Measurements from ENCODE around the gene FTSJ3.

The FTSJ3 gene

GRCh38 chr17:63842540-63843386 lies 15.3 kb upstream of the FTSJ3 start, which contains the start of gene SMARCD2:
Gene SMARCD2 (minus strand): TSS chr17:63842685. CDS start chr17:63842674, 11 bp downstream.
- DNase-seq (ENCODE audit: low spot score): peak; percentile 98

DNA sequence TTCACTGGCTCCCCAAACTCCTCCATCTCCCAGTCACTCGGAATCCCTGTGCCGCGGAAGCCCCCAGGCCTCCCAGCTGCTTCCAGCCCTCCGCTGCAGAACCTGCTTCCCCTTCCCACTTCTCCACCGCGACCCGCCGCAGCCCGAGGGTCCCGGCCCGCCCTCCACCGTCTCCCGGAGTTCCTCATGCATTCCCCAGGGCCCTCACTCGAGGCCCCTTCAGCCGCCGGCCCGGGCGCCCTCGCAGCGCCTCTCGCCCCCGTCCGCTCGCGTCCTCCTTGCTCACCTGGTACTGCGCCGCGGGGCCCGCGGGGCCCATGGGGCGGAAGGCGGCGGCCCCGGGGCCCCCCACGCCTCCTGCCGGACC lies 14.7 kb upstream of the FTSJ3 start:
- no peak for DNase-seq (ENCODE audit: low spot score)

GRCh38 chr17:63841350-63842172 lies 14.1 kb upstream of the FTSJ3 start:
- peak; percentile 42 for DNase-seq (ENCODE audit: low spot score)

DNA sequence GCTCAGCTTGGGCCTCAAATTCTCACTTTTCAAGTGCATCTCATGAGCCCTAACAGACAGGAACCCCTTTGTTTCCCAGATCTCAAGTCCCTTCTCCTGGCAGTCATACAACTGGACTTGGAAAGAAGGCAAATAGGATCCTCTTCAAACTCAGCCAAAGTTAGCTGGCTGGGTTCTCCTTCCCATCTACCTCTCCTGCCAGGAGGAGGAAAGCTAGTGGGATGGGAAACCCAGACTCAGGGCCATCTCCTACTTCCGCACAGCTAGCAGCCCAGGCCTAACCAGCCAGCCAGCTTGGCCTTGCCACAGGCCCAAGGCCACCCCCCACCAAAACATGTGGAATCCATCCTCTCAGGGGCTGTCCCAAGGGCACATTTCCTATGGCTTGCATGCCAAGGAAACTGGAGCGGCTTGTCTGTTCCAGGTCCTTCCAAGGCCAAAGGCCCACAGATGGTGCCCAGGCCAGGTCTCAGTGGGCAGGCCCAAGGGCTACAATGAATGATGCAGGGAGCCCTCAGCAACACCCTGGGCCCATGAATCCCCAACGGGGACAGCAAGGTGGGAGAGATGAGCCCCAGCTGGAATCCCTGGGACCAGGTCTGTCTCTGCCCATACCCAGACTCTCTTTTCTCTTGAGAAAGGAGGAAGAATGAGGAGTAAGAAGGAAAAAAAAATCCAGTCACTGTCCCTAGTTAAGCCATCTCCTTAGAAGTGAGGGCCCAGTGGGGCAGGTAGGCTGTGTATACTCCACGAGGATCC lies 13.3 kb upstream of the FTSJ3 start:
- peak; percentile 28 for DNase-seq (ENCODE audit: low spot score)

DNA sequence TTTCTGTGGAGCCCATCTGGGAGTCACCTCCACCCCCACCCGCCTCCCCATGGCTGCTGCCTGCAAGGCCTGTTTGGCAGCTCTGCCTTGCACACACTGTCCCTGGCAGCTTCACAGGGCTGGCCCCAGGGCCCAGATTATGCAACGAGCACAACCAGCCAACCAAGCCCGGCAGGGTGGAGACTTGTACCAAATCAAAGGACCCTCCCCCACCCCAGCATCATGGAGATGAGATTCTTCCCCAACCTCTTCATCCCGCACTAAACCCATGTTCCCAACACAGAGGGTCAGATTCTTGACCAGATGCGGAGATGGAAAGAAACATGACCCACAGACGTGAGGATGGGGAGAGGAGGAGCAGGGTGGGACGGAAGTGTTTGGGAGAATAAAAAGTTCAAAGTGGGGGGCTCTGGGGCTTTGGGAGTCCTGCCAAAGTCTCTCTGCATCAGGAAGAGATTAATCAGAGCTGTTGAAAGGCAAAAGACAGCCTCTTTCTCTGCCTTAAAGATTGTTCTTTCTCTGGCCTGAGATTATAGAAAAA lies 11.2 kb upstream of the FTSJ3 start:
- peak; percentile 82 for DNase-seq (ENCODE audit: low spot score)

DNA sequence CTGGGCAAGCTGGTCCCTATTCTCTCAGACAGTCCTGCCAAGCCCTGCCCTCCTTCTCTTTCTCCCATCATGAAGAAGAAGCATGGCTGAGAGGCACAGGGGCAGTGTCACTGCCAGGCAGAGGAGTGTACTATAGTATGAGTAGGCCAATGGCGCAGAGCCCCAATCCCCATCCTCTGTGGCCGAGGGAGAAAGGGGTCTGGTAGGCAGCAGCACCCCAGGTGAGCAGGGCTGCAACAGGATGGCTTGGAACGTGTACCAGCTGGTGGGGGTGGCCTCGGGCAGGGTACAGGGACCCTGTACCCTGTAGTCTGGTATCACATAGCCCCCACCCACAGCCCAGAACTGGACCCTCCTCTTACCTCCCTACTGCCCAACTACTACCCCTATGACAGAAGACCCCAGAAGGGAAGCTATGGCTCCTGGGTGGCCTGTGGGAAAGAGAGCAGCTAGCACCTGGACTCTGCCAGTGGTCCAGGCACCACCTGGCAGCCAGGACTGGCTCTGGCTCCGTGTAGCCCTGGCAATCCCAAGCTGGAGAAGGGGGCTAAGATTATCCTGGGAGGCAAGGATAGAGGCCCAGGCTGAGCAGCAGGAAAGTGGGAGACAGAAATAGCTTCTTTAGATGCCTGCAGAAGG lies 10.6 kb upstream of the FTSJ3 start:
- no peak for DNase-seq (ENCODE audit: low spot score)

DNA sequence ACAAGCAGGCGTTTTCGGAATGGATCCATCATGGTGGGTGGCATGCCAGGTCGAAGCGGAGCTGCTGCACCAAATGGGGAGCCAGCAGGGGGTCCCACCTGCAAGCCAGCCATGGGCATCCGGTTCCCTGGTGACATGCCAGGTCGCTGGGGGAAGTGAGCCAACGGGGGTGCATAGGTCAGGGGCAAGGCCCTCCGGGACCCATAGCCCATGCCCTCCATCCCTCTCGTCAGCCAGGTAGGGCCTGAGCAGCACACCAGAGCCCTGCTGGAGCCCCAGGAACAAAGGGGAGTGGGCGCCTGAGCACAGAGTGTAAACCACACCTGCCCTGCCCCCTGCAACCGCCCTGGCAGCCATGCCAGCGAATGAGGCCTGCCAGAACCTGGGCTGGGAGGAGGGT lies 10.0 kb upstream of the FTSJ3 start:
- no peak for DNase-seq (ENCODE audit: low spot score)

DNA sequence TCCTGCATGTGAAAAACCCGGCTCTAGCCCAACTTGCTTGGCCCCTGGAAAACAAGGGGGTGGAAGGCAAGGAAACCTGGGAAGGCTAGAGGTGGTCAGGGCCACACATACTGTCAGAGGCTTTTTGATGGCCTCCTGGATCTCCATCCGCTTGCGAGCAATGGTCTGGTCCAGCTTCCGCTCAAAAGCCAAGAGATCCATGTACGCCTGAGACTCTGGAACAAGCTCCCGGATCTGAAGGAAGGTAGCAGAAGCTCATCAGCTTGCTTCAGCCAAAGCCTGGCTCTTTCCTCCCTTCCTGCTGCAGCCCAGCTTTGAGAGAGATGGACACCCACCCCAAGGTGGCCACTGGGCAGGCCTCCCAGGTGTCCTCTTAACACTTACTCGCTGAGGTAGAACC lies 9.3 kb upstream of the FTSJ3 start:
- DNase-seq (ENCODE audit: low spot score): no peak

- DNase-seq (ENCODE audit: low spot score): no peak
Measured at GRCh38 chr17:63835167-63835720, 7.8 kb upstream of the FTSJ3 start.

GRCh38 chr17:63834431-63835166 lies 7.1 kb upstream of the FTSJ3 start:
- peak; percentile 81 for DNase-seq (ENCODE audit: low spot score)

DNA sequence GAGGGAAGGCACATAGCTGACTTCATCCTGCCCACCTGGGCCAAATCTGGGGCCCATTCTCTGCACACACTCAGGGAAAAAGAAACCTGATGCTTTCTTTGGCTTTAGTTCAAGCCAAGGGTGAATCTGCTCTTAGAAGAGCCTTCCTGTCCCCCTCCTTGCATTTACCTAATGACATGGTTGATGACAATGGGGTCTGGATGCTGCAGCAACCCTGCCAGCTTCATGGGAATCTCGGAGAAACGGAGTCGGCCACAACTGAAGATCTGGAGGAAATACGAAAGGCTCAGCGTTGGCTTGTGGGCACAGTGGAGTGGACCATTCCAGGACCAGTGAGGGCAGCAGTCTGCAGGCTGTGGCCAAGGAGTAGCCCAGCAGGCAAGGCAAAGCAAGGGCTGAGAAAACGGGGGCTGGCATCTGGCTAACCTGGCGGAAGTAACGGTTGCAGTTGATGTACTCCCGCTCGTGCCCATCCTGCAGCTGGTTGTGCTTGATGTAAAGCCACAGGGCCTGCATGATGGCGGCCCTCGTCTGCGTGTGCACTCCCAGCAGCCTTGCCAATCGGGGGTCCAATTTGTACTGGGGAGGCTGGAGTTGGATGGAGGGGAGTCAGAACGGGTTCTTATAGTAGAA lies 6.4 kb upstream of the FTSJ3 start:
- DNase-seq (ENCODE audit: low spot score): no peak

- no peak for DNase-seq (ENCODE audit: low spot score)
Measured at GRCh38 chr17:63833026-63833740, 5.7 kb upstream of the FTSJ3 start.

- no peak for DNase-seq (ENCODE audit: low spot score)
Measured at GRCh38 chr17:63832455-63832854, 5.0 kb upstream of the FTSJ3 start.

DNA sequence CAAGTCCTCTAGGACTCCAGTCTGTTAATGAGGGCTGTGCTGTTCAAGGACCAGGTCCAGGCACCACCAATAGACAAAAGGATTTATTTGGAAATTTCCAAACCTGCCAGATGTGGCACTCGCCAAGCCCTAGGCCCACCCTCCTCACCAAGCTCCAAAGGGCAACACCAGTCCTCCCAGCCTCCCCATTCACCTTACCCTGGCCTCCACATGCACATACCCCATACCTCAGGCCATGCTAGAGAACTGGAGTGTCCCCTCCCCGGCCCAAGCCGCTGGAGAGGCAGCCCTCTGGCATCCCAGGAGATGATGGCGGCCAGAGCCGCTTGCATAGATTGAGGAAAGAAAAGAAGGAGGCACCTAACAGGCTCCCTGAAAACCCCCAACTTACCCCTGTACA lies 4.6 kb upstream of the FTSJ3 start:
- no peak for DNase-seq (ENCODE audit: low spot score)

DNA sequence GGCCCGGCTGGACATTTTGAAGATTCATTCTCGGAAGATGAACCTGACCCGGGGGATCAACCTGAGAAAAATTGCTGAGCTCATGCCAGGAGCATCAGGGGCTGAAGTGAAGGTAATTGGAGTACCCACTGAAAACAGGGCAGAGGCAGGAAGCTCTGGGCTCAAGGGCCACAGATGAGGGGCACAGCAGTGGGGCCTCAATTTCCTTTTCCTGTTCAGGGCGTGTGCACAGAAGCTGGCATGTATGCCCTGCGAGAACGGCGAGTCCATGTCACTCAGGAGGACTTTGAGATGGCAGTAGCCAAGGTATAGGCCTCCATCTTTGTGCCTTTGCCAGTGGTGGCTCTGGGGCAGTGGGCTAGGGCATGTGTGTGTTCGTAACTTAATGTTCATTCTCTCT lies 4.0 kb upstream of the FTSJ3 start:
- no peak for DNase-seq (ENCODE audit: low spot score)

DNA sequence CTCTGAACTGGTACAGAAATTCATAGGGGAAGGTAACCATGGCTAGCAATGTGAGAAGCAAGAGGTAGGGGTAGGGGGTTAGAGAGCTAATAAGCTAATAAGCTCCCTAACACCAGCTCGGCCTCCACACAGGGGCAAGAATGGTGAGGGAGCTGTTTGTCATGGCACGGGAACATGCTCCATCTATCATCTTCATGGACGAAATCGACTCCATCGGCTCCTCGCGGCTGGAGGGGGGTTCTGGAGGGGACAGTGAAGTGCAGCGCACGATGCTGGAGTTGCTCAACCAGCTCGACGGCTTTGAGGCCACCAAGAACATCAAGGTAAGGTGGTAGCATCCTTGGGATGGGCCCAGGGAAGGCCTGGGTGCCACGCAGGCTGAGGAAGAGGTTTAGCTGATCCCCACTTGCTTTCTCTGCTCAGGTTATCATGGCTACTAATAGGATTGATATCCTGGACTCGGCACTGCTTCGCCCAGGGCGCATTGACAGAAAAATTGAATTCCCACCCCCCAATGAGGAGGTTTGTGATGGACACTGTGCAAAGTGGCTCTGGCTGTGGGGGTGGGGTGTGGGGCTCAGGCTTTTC lies 3.5 kb upstream of the FTSJ3 start:
- no peak for DNase-seq (ENCODE audit: low spot score)

GRCh38 chr17:63830278-63830677 lies 2.8 kb upstream of the FTSJ3 start:
- DNase-seq (ENCODE audit: low spot score): no peak

DNA sequence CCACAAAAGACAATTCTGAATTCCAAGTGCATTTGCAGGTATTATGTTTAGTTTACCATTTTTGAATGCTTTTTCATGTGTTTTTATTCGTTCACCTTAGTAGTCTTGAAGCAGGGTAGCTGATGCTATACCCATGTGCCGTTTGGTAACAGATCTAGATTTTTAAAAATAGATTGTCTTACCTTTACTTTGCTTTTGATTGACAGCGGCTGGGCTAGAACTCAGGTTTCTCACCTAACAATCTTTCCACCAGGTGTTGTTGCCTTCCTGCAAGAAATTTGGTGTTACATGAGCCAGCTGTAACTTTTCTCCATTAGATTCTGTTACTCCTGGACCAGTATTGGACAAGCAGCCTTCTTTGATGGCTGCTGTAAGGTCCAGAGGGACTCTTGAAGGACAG lies 1.5 kb upstream of the FTSJ3 start:
- DNase-seq (ENCODE audit: low spot score): no peak

- no peak for DNase-seq (ENCODE audit: low spot score)
Measured at GRCh38 chr17:63827801-63828221, 348 bp upstream of the FTSJ3 start.

Measured in GM03348 (cell line).